HG02938 (cell line): Measurements from ENCODE around the gene CRIM1.

Source experiments
- ATAC-seq: cut with Tn5 transposase; IDR thresholded peaks from one replicate; pipeline ENCODE4 v1.9.1; 2021; ENCODE audit warnings: mild to moderate bottlenecking, moderate library complexity; ENCODE audit not compliant: unreplicated experiment

Gene CRIM1

GRCh38 chr2:36393738-36394256 lies 38.2 kb downstream of the CRIM1 start:
- ATAC-seq, result no peak

- no peak for ATAC-seq
Observed at GRCh38 chr2:36394804-36395203, 39.2 kb downstream of the CRIM1 start.

GRCh38 chr2:36395866-36396265 lies 40.3 kb downstream of the CRIM1 start:
- no peak for ATAC-seq

- no peak for ATAC-seq
Observed at GRCh38 chr2:36396878-36397539, 41.4 kb downstream of the CRIM1 start.

- no peak for ATAC-seq
Observed at GRCh38 chr2:36397728-36398413, 42.3 kb downstream of the CRIM1 start.

- no peak for ATAC-seq
Observed at GRCh38 chr2:36399050-36399449, 43.5 kb downstream of the CRIM1 start.

GRCh38 chr2:36403675-36404230 lies 48.2 kb downstream of the CRIM1 start:
- peak; percentile 60 for ATAC-seq

- ATAC-seq, result no peak
Observed at GRCh38 chr2:36404318-36404717, 48.7 kb downstream of the CRIM1 start.

GRCh38 chr2:36404754-36405153 lies 49.2 kb downstream of the CRIM1 start:
- peak; percentile 52 for ATAC-seq

- peak; percentile 7 for ATAC-seq
Observed at GRCh38 chr2:36405183-36405582, 49.6 kb downstream of the CRIM1 start.

- ATAC-seq, result no peak
Observed at GRCh38 chr2:36406296-36406695, 50.7 kb downstream of the CRIM1 start.

- ATAC-seq, result no peak
Observed at GRCh38 chr2:36407413-36407812, 51.8 kb downstream of the CRIM1 start.

- ATAC-seq, result no peak
Observed at GRCh38 chr2:36408198-36408703, 52.7 kb downstream of the CRIM1 start.

- ATAC-seq, result no peak
Observed at GRCh38 chr2:36409335-36409734, 53.8 kb downstream of the CRIM1 start.

- ATAC-seq, result no peak
Observed at GRCh38 chr2:36409935-36410334, 54.4 kb downstream of the CRIM1 start.

- ATAC-seq, result no peak
Observed at GRCh38 chr2:36410681-36411080, 55.1 kb downstream of the CRIM1 start.

GRCh38 chr2:36411962-36412444 lies 56.4 kb downstream of the CRIM1 start:
- no peak for ATAC-seq

- no peak for ATAC-seq
Observed at GRCh38 chr2:36413218-36413617, 57.6 kb downstream of the CRIM1 start.

GRCh38 chr2:36414307-36414706 lies 58.7 kb downstream of the CRIM1 start:
- no peak for ATAC-seq

- no peak for ATAC-seq
Observed at GRCh38 chr2:36415381-36416022, 59.9 kb downstream of the CRIM1 start.
